Neural progenitor cell (in vitro differentiated cells): ENCODE results near the gene TM9SF4.

Experiments used
- CTCF ChIP-seq: fragments of 200-600 bp; sonication (generic); IDR thresholded peaks from 2 replicates; pipeline ENCODE4 v1.5.1; 2017; ENCODE audit warnings: antibody characterized with exemption, mild to moderate bottlenecking
- EZH2 ChIP-seq: fragments of 200-600 bp; sonication (generic); IDR thresholded peaks from 2 replicates; pipeline ENCODE4 v1.6.1; 2017; ENCODE audit warnings: antibody characterized with exemption, mild to moderate bottlenecking, moderate library complexity
- EZH2phosphoT487 ChIP-seq: fragments of 200-600 bp; sonication (generic); IDR thresholded peaks from 2 replicates; pipeline ENCODE4 v1.6.1; 2017; ENCODE audit warnings: antibody characterized with exemption

- TF ChIP-seq EZH2 (no peak), CTCF (no peak), EZH2phosphoT487 (no peak)
Observed at GRCh38 chr20:32140603-32141002, 31.1 kb downstream of the TM9SF4 start.
